K562 (cell line): Measurements from ENCODE around the gene UBE3B. TPM values are rescaled to one million over a fixed set of nuclear protein-coding genes. Genes with fewer than 3 reads are reported as not detected.

Experiments used
- ATAC-seq: fragments of 200-7000 bp; cut with Tn5 transposase; 3 replicates; pipeline ENCODE4 v1.9.1; 2020; ENCODE audit warnings: moderate library complexity
- BruUV-seq: library from RNA; stranded (reverse); fragments of 400-500 nt; replicated peaks from 2 replicates; lab custom pipeline; 2021; lab: Mats Ljungman, UMichigan
- CTCF ChIA-PET: fragments of 300-600 bp; formaldehyde crosslinking; extraction: SDS; loops from one replicate; lab custom pipeline; 2021; ENCODE audit warnings: low intra/inter-chr PET ratio; lab: Yijun Ruan, JAX
- POLR2A ChIA-PET: fragments of 300-600, 350-650 bp; sonication (Branson Sonifier 250); formaldehyde crosslinking; extraction: SDS; loops from one replicate; lab custom pipeline; 2021; ENCODE audit warnings: antibody characterized with exemption, inconsistent platforms; lab: Yijun Ruan, JAX
- DNase-seq, 4 experiments: peaks; one replicate each; pipeline versions ENCODE4 v3.0.0 to v3.0.0-alpha.2; 2011 to 2018; ENCODE audit warnings: low spot score in 3 of 4, mixed read lengths in 3 of 4; ENCODE audit errors: extremely low read depth in 1 of 4
- FAIRE-seq: peaks from 2 replicates; lab custom pipeline; 2011; peaks lifted over from hg19 to GRCh38; lab: Jason Lieb, UNC
- H2AFZ ChIP-seq: 2 replicates; pipeline ENCODE4 v1.6.0; 2011; ENCODE audit warnings: low read depth, low read length, control low read depth, inconsistent platforms
- H3K27ac ChIP-seq: fragments of 200-600 bp; 3 replicates; pipeline ENCODE4 v1.8.0; 2011; ENCODE audit warnings: low read depth, mild to moderate bottlenecking, control low read depth, inconsistent platforms, low read length, moderate library complexity, mixed read lengths; ENCODE audit errors: extremely low read depth
- H3K27me3 ChIP-seq, 2 experiments: fragments of 300-600 bp in 1 of 2; 2 replicates in 1 of 2; 3 replicates in 1 of 2; pipeline versions ENCODE4 v1.6.0 to v1.8.0; 2011; ENCODE audit warnings: inconsistent platforms in 2 of 2, low read length in 2 of 2, mild to moderate bottlenecking in 1 of 2, mixed read lengths in 1 of 2, moderate library complexity in 1 of 2; ENCODE audit not compliant: control insufficient read depth in 2 of 2, insufficient read depth in 2 of 2
- H3K36me3 ChIP-seq: fragments of 300-600 bp; 3 replicates; pipeline ENCODE4 v1.8.0; 2011; ENCODE audit warnings: mild to moderate bottlenecking, low read length, inconsistent platforms; ENCODE audit not compliant: control insufficient read depth, insufficient read depth
- H3K4me1 ChIP-seq, 2 experiments: fragments of 200-600 bp in 1 of 2; replicated peaks in 1 of 2; 2 replicates in 1 of 2; 3 replicates in 1 of 2; pipeline versions ENCODE4 v1.5.1 to v1.8.0; 2011; ENCODE audit warnings: inconsistent platforms in 2 of 2, low read length in 2 of 2, mild to moderate bottlenecking in 1 of 2, mixed read lengths in 1 of 2, moderate library complexity in 1 of 2; ENCODE audit not compliant: control insufficient read depth in 2 of 2, insufficient read depth in 2 of 2
- H3K4me2 ChIP-seq: 2 replicates; pipeline ENCODE4 v1.6.1; 2011; ENCODE audit warnings: low read length, control low read depth, inconsistent platforms, mixed read lengths; ENCODE audit not compliant: insufficient read depth
- H3K4me3 ChIP-seq: fragments of 200-600 bp; sonication (generic), shearing (Covaris generic); 2 replicates; pipeline ENCODE4 v1.5.1; 2016; ENCODE audit warnings: control low read depth, inconsistent platforms
- H3K79me2 ChIP-seq: fragments of 200-600 bp; 3 replicates; pipeline ENCODE4 v1.8.0; 2011; ENCODE audit warnings: low read length, inconsistent platforms; ENCODE audit not compliant: control insufficient read depth, insufficient read depth
- H3K9ac ChIP-seq, 2 experiments: 2 replicates each; pipeline versions ENCODE4 v1.6.0 to v1.6.1; 2011; ENCODE audit warnings: low read depth in 2 of 2, low read length in 2 of 2, control low read depth in 1 of 2, inconsistent platforms in 1 of 2, mild to moderate bottlenecking in 1 of 2, mixed read lengths in 1 of 2; ENCODE audit not compliant: insufficient read depth in 1 of 2
- H3K9me1 ChIP-seq: one replicate; pipeline ENCODE4 v1.6.0; 2011; ENCODE audit warnings: inconsistent platforms, mild to moderate bottlenecking, low read length, moderate library complexity; ENCODE audit not compliant: control insufficient read depth, insufficient read depth
- H3K9me3 ChIP-seq: replicated peaks from 2 replicates; pipeline ENCODE4 v1.5.1; 2011; ENCODE audit warnings: low read depth, low read length, inconsistent platforms; ENCODE audit not compliant: control insufficient read depth, insufficient read depth
- H4K20me1 ChIP-seq: replicated peaks from 2 replicates; pipeline ENCODE4 v1.6.1; 2011; ENCODE audit warnings: low read length, inconsistent platforms, mixed read lengths; ENCODE audit not compliant: control insufficient read depth, insufficient read depth
- HMGN3 ChIP-seq: IDR thresholded peaks from 2 replicates; pipeline ENCODE4 v1.6.1; 2011; ENCODE audit warnings: borderline replicate concordance, low read depth, mild to moderate bottlenecking, mixed read lengths, low read length; ENCODE audit not compliant: insufficient read length; ENCODE audit errors: extremely low read depth
- SP2 ChIP-seq: IDR thresholded peaks from 2 replicates; pipeline ENCODE4 v1.6.1; 2011; ENCODE audit warnings: mild to moderate bottlenecking, low read depth, low read length, moderate library complexity; ENCODE audit not compliant: poor library complexity, severe bottlenecking; ENCODE audit errors: extremely low read depth
- WGBS: fragments of 100-300 bp; shearing (Covaris generic); methylation state at CpG from one replicate; pipeline ENCODE4 v1.1.6; 2016; ENCODE audit warnings: low coverage, mixed read lengths; ENCODE audit not compliant: insufficient coverage; ENCODE audit errors: missing lambda C conversion rate; 5-methylcytosine and 5-hydroxymethylcytosine counted together
- in situ Hi-C: fragments of 300-500 bp; cut with MboI; formaldehyde crosslinking; loops from 4 replicates; pipeline ENCODE4 v1.15.0; 2018; ENCODE audit warnings: inconsistent platforms, mixed read lengths
- intact Hi-C: fragments of 100-400 bp; cut with micrococcal nuclease; formaldehyde crosslinking; loops from 2 replicates; pipeline ENCODE4 v1.14.2; 2022
- polyA plus RNA-seq, 8 experiments: library from polyadenylated mRNA; depleted of rRNA in 4 of 8; stranded (reverse) in 5 of 8; unstranded in 3 of 8; fragments of >200 nt; fragmentation: Nextera tagmentation in 2 of 8; fragmentation: Illumina TruSeq in 1 of 8; extraction: Ambion mirVana in 2 of 8; extraction: Trizol in 1 of 8; gene quantifications; 2 replicates each; pipeline versions ENCODE4 v1.2.1 to v1.2.3, GENCODE V29; 2011 to 2014; ENCODE audit warnings: inconsistent platforms in 1 of 8, missing spikeins in 1 of 8
- total RNA-seq, 7 experiments: library from RNA; depleted of rRNA in 6 of 7; stranded (reverse); fragments of >200 nt in 6 of 7; fragmentation: Illumina TruSeq in 2 of 7; extraction: Trizol in 2 of 7; gene quantifications; 2 replicates each; pipeline versions ENCODE4 v1.2.1 to v1.2.3, GENCODE V29; 2011 to 2021; ENCODE audit warnings: low replicate concordance in 1 of 7

Gene UBE3B
- total and polyA plus RNA-seq, 9 of the 15 experiments (the other 6 are each of a cell fraction or from before 2014, with no cell fraction given) = 7.6 to 23.6 (median 15.5) TPM

GRCh38 chr12:109563291-109564284 lies 86.2 kb downstream of the UBE3B start:
- no TSS peak for BruUV-seq
- Histone ChIP-seq H3K9me1 (no peaks in the 10 kb centered on the region), H2AFZ (no peak overlapping the region), H3K36me3 (peaks cover 55% of the 10 kb centered on the region; the same call in 2 of the 3 replicates), H4K20me1 (no peaks in the 10 kb centered on the region), H3K9me3 (no peaks in the 10 kb centered on the region), H3K4me1 (peaks cover 0 to 5% of the 10 kb centered on the region in 2 experiments; a peak in 1 of 5 replicates), H3K4me3 (no peak overlapping the region), H3K4me2 (no peak overlapping the region), H3K27ac (no peak overlapping the region), H3K79me2 (no peaks in the 10 kb centered on the region), H3K27me3 (no peaks in the 10 kb centered on the region), H3K9ac (no peak overlapping the region)
- intact Hi-C loops = no loop called here
- no peak for ATAC-seq
- ChIA-PET POLR2A (interaction anchor here (0.7 to 1.6 kb wide), 3 partner anchors 9 to 32 kb away, joined by 3 to 7 read pairs (median 3); partner anchors contain the start of genes MMAB and MVK), CTCF (no interaction called here)
- FAIRE-seq = no peak
- TF ChIP-seq HMGN3 (peak; percentile 23), SP2 (no peak)
- in situ Hi-C loops = no loop called here
- DNase-seq = no peak
- 95% methylated on average over 28 of the region's 30 CpGs for WGBS
